IPS-NIHi11 (cell line): Measurements from ENCODE around the gene OMG.
"Not testable (repeated sequence)": the region's sequence is repeated elsewhere in the genome, so short reads cannot be mapped to it uniquely, and the experiment has no call there.

Source experiments
- DNase-seq: peaks from one replicate; pipeline ENCODE4 v3.0.0; 2012; ENCODE audit warnings: mixed read lengths, low spot score

The OMG gene

DNA sequence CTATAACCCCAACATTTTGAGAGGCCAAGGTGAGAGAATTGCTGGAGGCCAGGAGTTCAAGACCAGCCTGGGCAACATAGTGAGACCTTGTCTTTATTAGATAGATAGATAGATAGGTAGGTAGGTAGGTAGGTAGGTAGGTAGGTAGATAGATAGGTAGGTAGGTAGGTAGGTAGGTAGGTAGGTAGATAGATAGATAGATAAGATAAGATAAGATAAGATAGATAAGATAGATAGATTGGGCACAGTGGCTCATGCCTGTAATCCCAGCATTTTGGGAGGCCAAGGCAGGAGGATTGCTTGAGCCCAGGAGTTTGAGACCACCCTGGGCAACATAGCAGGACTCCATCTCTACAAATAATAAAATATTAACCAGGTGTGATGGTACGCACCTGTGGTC lies 34.1 kb downstream of the OMG start:
- DNase-seq: not testable (repeated sequence)

DNA sequence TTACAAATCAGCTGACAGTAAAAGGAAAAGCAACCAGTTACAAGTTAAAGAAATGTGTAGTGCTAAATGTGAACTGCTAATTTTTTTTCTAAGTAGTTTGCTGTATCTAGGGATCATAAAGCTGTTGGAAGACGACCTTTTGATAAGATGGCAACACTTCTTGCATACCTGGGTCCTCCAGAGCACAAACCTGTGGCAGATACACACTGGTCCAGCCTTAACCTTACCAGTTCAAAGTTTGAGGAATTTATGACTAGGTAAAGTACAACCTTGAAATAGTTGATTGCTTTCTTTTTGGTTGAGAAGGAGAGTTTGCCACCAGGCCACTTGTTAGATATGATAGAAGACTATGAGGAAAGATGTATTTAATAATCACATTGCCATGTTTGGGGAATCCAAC lies 35.4 kb downstream of the OMG start:
- no peak for DNase-seq

DNA sequence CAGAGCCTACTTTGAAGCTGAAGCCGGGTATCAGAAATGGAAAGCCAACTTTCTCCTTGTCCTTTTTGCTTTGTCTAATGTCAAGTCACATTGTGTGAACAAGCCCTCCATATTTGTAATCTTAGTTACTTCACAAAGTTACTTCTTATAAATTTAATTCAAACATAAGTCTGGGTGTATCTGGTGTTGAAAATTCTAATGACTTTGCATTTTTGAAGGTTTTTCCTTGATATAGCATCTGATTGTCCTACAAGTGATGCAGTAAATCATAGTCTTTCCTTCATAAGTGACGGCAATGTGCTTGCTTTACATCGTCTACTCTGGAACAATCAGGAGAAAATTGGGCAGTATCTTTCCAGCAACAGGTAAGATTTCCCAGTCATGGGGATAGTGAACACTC lies 36.9 kb downstream of the OMG start:
- DNase-seq: no peak

DNA sequence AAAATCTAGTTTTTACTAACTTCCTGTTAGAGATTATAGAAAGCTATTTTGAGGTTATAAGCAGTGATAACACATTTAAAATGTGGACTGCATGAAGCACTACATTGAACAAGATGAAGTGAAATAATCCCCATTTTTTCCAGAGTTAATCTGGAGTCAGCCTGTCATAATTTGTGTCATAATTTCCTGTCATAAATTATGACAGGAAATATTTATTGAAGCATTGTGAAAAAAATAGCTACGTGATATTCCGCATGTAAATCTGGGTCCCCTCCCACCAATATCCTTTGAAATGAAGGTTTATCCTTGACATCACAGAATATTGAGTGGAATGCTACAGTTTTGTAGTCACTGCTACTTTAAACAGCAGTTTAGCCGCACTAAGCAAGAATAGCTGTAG lies 40.1 kb downstream of the OMG start:
- no peak for DNase-seq

DNA sequence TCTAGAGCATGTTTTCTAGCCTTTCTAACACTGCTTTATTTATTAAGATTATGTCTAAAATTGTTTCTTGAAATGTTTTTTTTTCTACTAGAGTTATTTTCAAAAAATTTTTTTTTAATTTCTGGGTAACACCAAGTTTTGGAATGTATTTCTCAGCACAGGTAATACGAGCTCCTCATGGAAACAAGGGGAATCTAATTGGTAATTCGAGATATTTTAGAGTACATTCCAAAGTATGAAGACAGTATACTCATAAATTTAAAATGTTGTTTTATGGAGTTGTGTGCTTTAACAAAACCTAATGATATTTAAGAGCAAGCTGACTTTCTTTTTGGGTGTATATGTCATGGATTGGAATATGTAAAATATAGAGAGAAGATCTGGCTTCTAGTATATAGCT lies 42.4 kb downstream of the OMG start:
- DNase-seq: no peak

DNA sequence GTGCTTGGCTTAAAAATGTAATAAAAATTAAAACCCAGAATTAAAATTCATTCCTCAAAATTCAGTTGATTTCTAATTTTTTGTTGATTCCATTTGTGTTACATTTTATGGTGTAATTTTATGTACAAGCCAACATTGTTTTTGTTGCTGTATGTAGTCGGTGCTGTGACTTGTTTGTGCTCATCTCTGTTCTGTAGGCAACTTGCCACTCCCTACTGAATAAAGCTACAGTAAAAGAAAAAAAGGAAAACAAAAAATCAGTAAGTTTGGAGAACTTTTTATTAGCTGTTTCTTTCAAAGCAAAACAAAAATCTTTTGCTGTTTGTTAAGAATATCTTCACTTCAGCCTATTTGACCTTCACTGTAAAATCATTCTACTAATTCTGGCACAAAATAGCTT lies 44.3 kb downstream of the OMG start:
- DNase-seq: no peak

DNA sequence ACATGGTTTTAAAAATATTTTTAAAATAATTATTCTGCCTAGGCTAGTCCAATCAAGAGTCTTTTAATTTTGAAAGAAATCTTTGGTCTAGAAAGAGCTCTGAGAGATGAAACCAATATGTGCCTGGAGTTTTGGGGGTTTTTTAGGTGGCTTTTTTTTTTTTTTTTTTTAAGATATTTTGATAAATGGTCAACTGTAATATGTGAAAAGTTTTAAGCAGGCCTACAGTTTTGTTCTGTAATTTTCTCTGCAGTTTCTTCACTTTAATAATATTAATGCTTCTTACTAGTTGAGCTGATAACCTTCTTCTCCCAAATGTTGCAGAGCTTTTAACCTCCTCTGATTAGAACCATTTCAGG lies 45.1 kb downstream of the OMG start:
- no peak for DNase-seq

DNA sequence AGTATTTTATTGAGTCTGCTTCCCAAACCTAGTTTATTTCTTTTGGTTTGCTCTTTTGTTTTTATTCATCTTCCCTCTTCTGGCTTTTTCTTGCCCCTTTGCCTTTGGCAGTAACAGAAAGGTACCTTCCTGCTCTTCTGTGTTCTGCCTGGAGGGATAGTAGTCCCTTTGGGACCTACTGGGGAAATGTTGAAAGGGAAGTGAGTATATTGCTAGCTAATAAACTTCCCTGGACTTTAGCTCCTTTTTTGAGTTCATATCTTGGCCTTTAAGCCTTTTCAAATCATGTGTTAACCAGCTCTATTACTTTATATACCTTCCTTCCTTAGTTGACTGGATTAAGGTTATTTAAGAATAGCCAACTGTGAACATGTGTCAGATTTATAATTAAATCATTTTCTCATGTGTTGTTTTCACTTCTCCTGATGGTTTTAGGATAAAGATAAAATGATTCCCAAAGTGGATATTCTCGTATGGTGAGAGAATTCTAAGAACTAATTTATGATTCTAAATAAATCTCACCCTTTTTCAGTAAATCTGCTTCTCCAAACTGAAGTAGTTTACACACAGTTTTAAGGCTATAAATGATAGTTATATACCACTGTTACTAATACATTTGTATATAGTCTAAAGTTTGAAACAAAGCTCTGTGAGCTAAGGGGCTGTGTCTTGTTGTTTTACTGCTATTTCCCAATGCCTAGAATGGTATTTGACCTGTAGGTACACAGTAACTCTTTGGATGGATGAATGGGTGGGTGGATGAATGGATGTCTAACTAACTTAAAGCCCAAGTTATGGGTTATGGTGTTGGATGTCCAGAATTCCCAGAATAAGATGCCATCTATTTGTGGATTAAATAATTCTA lies 45.7 kb downstream of the OMG start:
- no peak for DNase-seq

DNA sequence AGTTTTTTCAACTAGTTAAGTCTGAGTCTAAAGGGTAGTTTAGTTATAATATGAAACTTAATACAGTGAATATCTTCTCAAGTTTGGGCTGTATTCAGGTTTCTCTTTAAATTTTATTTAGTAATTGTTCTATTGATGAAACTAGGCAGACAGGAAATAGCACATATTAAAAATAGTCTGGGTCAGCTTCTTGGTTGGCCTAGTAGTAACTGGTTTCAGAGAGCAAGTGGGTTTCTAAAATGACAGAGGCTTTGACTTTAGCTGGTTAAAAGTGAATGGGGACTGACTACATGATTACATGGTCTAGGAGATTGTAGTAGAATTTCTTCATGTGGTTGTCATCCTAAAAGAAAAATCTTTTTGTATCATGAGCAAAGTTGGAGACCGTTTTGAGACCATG lies 46.8 kb downstream of the OMG start:
- no peak for DNase-seq

DNA sequence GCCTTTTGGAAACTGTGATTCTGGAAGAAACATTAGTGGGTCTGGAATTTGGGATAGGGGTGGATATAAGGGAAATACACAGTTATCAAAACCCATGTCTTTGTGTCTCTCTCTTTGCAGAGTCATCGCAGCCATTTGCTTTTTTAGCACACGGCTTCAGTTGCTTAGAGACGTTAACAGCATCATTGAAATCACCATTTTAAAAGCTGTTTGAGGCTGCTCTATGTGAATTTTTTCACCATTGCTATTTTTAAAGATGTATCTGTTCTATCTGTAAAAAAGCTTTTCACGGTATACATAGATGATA lies 47.3 kb downstream of the OMG start:
- no peak for DNase-seq

DNA sequence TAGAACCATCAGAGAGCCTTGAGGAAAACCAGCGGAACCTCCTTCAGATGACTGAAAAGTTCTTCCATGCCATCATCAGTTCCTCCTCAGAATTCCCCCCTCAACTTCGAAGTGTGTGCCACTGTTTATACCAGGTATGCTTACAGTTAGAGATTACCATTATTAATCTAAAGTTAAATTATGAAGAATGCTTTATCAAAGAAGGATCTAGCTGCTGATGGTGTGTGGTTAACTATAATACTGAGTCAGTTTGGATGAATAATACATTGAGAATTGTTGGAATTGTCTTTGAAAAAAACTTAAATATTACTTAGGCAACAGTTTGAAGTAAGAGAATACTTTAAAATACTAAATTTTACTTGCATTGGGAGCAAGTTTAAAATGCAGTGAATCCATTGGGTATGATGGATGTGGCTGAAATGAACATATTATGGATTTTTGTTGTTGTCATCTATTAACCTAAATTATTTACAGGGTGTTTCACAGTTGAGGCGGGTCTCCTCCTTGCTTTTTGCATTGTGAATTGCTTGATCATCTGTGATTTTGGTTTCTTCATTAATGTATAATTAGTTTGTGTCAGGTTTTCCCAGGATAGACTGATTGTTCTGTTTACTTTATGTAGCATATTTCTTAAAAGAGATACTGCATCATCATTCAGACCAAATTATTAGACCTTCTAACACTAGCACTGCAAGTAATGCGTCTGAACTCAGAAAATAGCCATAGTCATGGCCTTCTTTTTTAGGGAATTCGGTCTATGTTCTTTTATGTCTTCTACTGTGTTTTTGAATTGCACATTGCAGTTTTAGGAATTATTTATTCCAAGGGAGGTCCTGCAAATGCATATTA lies 47.8 kb downstream of the OMG start:
- no peak for DNase-seq
